ENCODE measurements around the gene PFDN6.

The PFDN6 gene

GRCh38 chr6:33286946-33287914 lies 2.2 kb upstream of the PFDN6 start:
- no peak for TF ChIP-seq RAD21 (IDR thresholded peaks at IDR 0.05; ENCODE audit: low read depth)
- TF ChIP-seq REST (IDR thresholded peaks at IDR 0.05; ENCODE audit: low read depth): no peak
- no peak for TF ChIP-seq EP300 (IDR thresholded peaks at IDR 0.05; ENCODE audit: borderline replicate concordance)
- no peak for TF ChIP-seq TEAD4 (IDR thresholded peaks at IDR 0.05)
- TF ChIP-seq CEBPB (IDR thresholded peaks at IDR 0.05): no peak
- TF ChIP-seq TCF12 (IDR thresholded peaks at IDR 0.05; ENCODE audit: low read depth): no peak
- TF ChIP-seq USF1 (IDR thresholded peaks at IDR 0.05): no peak
- no peak for TF ChIP-seq CREB1 (IDR thresholded peaks at IDR 0.05; ENCODE audit: low read depth)
- no peak for TF ChIP-seq MAX (IDR thresholded peaks at IDR 0.05)
- no peak for TF ChIP-seq FOXM1 (IDR thresholded peaks at IDR 0.05; ENCODE audit: borderline replicate concordance, low read depth)
- no peak for TF ChIP-seq EGR1 (IDR thresholded peaks at IDR 0.05)
- TF ChIP-seq TAF1 (IDR thresholded peaks at IDR 0.05; ENCODE audit: low read depth): no peak
- TF ChIP-seq ZBTB7A (IDR thresholded peaks at IDR 0.05; ENCODE audit: low read depth): no peak
- no peak for TF ChIP-seq NFIC (IDR thresholded peaks at IDR 0.05)
- TF ChIP-seq YY1 (IDR thresholded peaks at IDR 0.05; ENCODE audit: low read depth): no peak

GRCh38 chr6:33288141-33288920 lies 1.1 kb upstream of the PFDN6 start:
- TF ChIP-seq ZBTB7A (IDR thresholded peaks at IDR 0.05; ENCODE audit: low read depth) (no peak), FOXM1 (IDR thresholded peaks at IDR 0.05; ENCODE audit: borderline replicate concordance, low read depth) (no peak), TEAD4 (IDR thresholded peaks at IDR 0.05) (no peak)

- TF ChIP-seq MAX (IDR thresholded peaks at IDR 0.05): no peak
- no peak for TF ChIP-seq USF1 (IDR thresholded peaks at IDR 0.05)
- no peak for TF ChIP-seq EP300 (IDR thresholded peaks at IDR 0.05; ENCODE audit: borderline replicate concordance)
- no peak for TF ChIP-seq NFIC (IDR thresholded peaks at IDR 0.05)
These were observed 449 bp downstream of the PFDN6 start for GRCh38 chr6:33289784-33290315.

GRCh38 chr6:33290459-33290858 lies 1.1 kb downstream of the PFDN6 start:
- TF ChIP-seq TEAD4 (IDR thresholded peaks at IDR 0.05) (no peak), MAX (IDR thresholded peaks at IDR 0.05) (no peak), CEBPB (IDR thresholded peaks at IDR 0.05) (no peak), NFIC (IDR thresholded peaks at IDR 0.05) (no peak), USF1 (IDR thresholded peaks at IDR 0.05) (no peak), CREB1 (IDR thresholded peaks at IDR 0.05; ENCODE audit: low read depth) (no peak), FOXM1 (IDR thresholded peaks at IDR 0.05; ENCODE audit: borderline replicate concordance, low read depth) (no peak), TCF12 (IDR thresholded peaks at IDR 0.05; ENCODE audit: low read depth) (no peak), REST (IDR thresholded peaks at IDR 0.05; ENCODE audit: low read depth) (no peak), EGR1 (IDR thresholded peaks at IDR 0.05) (no peak), ZBTB7A (IDR thresholded peaks at IDR 0.05; ENCODE audit: low read depth) (no peak), RAD21 (IDR thresholded peaks at IDR 0.05; ENCODE audit: low read depth) (no peak), YY1 (IDR thresholded peaks at IDR 0.05; ENCODE audit: low read depth) (no peak), EP300 (IDR thresholded peaks at IDR 0.05; ENCODE audit: borderline replicate concordance) (no peak), TAF1 (IDR thresholded peaks at IDR 0.05; ENCODE audit: low read depth) (no peak)

All from Ishikawa (cell line).